HepG2 (cell line): ENCODE measurements around the gene ARF5. TPM values are rescaled to one million over a fixed set of nuclear protein-coding genes. Genes with fewer than 3 reads are reported as not detected.

Experiments used
- CHCHD3 ChIP-seq: sonication (generic); formaldehyde crosslinking; IDR thresholded peaks from 2 replicates; pipeline ENCODE4 v1.8.0; 2022; ENCODE audit warnings: mild to moderate bottlenecking, missing genetic modification reagents, moderate library complexity
- GPBP1L1 ChIP-seq: sonication (generic); formaldehyde crosslinking; IDR thresholded peaks from 2 replicates; pipeline ENCODE4 v1.5.0; 2020; ENCODE audit warnings: mild to moderate bottlenecking, missing genetic modification reagents
- HDAC1 ChIP-seq: sonication (generic); formaldehyde crosslinking; IDR thresholded peaks from 2 replicates; pipeline ENCODE4 v1.5.1; 2020; ENCODE audit warnings: mild to moderate bottlenecking, missing genetic modification reagents
- KDM5B ChIP-seq: sonication (generic); formaldehyde crosslinking; IDR thresholded peaks from 2 replicates; pipeline ENCODE4 v1.4.0; 2020; ENCODE audit warnings: missing genetic modification reagents, mild to moderate bottlenecking, borderline replicate concordance
- MAFG ChIP-seq: sonication (generic); formaldehyde crosslinking; IDR thresholded peaks from 2 replicates; pipeline ENCODE4 v1.5.1; 2020; ENCODE audit warnings: mild to moderate bottlenecking, missing genetic modification reagents
- MTA1 ChIP-seq: sonication (generic); formaldehyde crosslinking; IDR thresholded peaks from 2 replicates; pipeline ENCODE4 v1.4.0; 2020; ENCODE audit warnings: missing genetic modification reagents, mild to moderate bottlenecking, borderline replicate concordance
- NAIF1 ChIP-seq: sonication (generic); formaldehyde crosslinking; IDR thresholded peaks from 2 replicates; pipeline ENCODE4 v1.5.0; 2020; ENCODE audit warnings: mild to moderate bottlenecking, missing genetic modification reagents, borderline replicate concordance
- PAXIP1 ChIP-seq: sonication (generic); formaldehyde crosslinking; conservative IDR thresholded peaks from 2 replicates; pipeline ENCODE4 v1.4.0; 2020; ENCODE audit warnings: mild to moderate bottlenecking, missing genetic modification reagents, moderate library complexity
- SRSF1 ChIP-seq: fragments of 200-400 bp; formaldehyde crosslinking; optimal IDR thresholded peaks from 2 replicates; pipeline ENCODE3; 2017; ENCODE audit warnings: mild to moderate bottlenecking, low read depth, low read length, moderate library complexity
- THAP8 ChIP-seq: sonication (generic); formaldehyde crosslinking; IDR thresholded peaks from 2 replicates; pipeline ENCODE4 v1.5.1; 2020; ENCODE audit warnings: missing genetic modification reagents, mild to moderate bottlenecking, borderline replicate concordance
- TMF1 ChIP-seq: sonication (generic); formaldehyde crosslinking; IDR thresholded peaks from 2 replicates; pipeline ENCODE4 v1.8.1; 2022; ENCODE audit warnings: low read depth, missing genetic modification reagents
- ZBTB26 ChIP-seq: IDR thresholded peaks from 2 replicates; pipeline ENCODE4 v1.6.1; 2016; ENCODE audit warnings: missing compliant biosample characterization, missing genetic modification reagents, borderline replicate concordance
- ZFX ChIP-seq: sonication (generic); formaldehyde crosslinking; IDR thresholded peaks from 2 replicates; pipeline ENCODE4 v1.4.0; 2020; ENCODE audit warnings: mild to moderate bottlenecking, low read depth, missing genetic modification reagents, moderate library complexity
- ZNF281 ChIP-seq: sonication (generic); formaldehyde crosslinking; IDR thresholded peaks from 2 replicates; pipeline ENCODE4 v1.4.0; 2020; ENCODE audit warnings: missing genetic modification reagents, borderline replicate concordance
- ZNF296 ChIP-seq: sonication (generic); formaldehyde crosslinking; conservative IDR thresholded peaks from 2 replicates; pipeline ENCODE4 v1.5.0; 2020; ENCODE audit warnings: mild to moderate bottlenecking, missing genetic modification reagents
- ZNF564 ChIP-seq: sonication (generic); formaldehyde crosslinking; IDR thresholded peaks from 2 replicates; pipeline ENCODE4 v1.8.1; 2023; ENCODE audit warnings: mild to moderate bottlenecking, missing genetic modification reagents
- polyA plus RNA-seq, 8 experiments: library from polyadenylated mRNA; depleted of rRNA in 3 of 8; stranded (reverse) in 7 of 8; unstranded in 1 of 8; fragments of >200 nt; fragmentation: Illumina TruSeq in 4 of 8; extraction: Trizol in 4 of 8; gene quantifications; 2 replicates each; pipeline versions ENCODE4 v1.2.1 to v1.2.3, GENCODE V29; 2011 to 2016; ENCODE audit warnings: low read depth in 4 of 8, missing spikeins in 1 of 8, mixed read lengths in 1 of 8; ENCODE audit not compliant: insufficient read depth in 1 of 8
- total RNA-seq, 5 experiments: library from RNA; depleted of rRNA; stranded (reverse); fragments of >200 nt; fragmentation: Illumina TruSeq; extraction: Trizol; gene quantifications; 2 replicates each; pipeline ENCODE4 v1.2.3, GENCODE V29; 2016; ENCODE audit warnings: low read depth in 1 of 5

ARF5 gene
- total and polyA plus RNA-seq, 2 of the 13 experiments (the other 11 are each of a cell fraction or from before 2014, with no cell fraction given): 109 to 135 TPM

GRCh38 chr7:127588019-127588696, at the start of gene ARF5 (continued):
- TF ChIP-seq ZNF281: peak; percentile 70; the same call in 1 of the 2 replicates
- 0 out of 2 replicates have a peak, but pooled peaks have one; percentile 29 for TF ChIP-seq TMF1 (CRISPR knock-in tag)
- TF ChIP-seq CHCHD3 (CRISPR knock-in tag): no peak
- TF ChIP-seq MTA1 (CRISPR knock-in tag): peak; percentile 58; the same call in 1 of the 2 replicates
- TF ChIP-seq GPBP1L1 (CRISPR knock-in tag): no peak
- TF ChIP-seq HDAC1 (CRISPR knock-in tag): peak; percentile 41
- TF ChIP-seq ZNF564: 0 out of 2 replicates have a peak, but pooled peaks have one; percentile 42
- 0 out of 2 replicates have a peak, but pooled peaks have one; percentile 1 for TF ChIP-seq KDM5B (CRISPR knock-in tag)
- TF ChIP-seq ZFX (CRISPR knock-in tag): peak; percentile 78
- no peak for TF ChIP-seq THAP8 (CRISPR knock-in tag)
- peak; percentile 44; the same call in 1 of the 2 replicates for TF ChIP-seq ZBTB26 (CRISPR knock-in tag)
- no peak for TF ChIP-seq ZNF296 (CRISPR knock-in tag)
- no peak for TF ChIP-seq NAIF1 (CRISPR knock-in tag)
- TF ChIP-seq SRSF1: no peak
- TF ChIP-seq MAFG: no peak
- peak; percentile 11; the same call in 1 of the 2 replicates for TF ChIP-seq PAXIP1 (CRISPR knock-in tag)
